CD8-positive, alpha-beta memory T cell (primary cell): ENCODE measurements around the gene AP1G2. TPM values are rescaled to one million over a fixed set of nuclear protein-coding genes. Genes with fewer than 3 reads are reported as not detected.
A peak's percentile ranks its signal among the peaks of the same experiment; 100 is the strongest.

Source experiments
- CTCF ChIA-PET: fragments of 350-600 bp; sonication (Branson Sonifier 250); formaldehyde crosslinking; loops from one replicate; lab custom pipeline; 2021; ENCODE audit warnings: antibody characterized with exemption; lab: Charles Lee
- POLR2A ChIA-PET: fragments of 350-600 bp; sonication (Branson Sonifier 250); formaldehyde crosslinking; loops from one replicate; lab custom pipeline; 2021; ENCODE audit warnings: antibody characterized with exemption; lab: Charles Lee
- DNase-seq, 5 donors: peaks; one replicate each; pipeline versions ENCODE4 v3.0.0 to v3.0.0-alpha.2; 2020 to 2022; ENCODE audit warnings: mixed read lengths in 1 of 5
- H3K27ac ChIP-seq: one replicate; pipeline ENCODE4 v1.7.0; 2013; ENCODE audit warnings: low read depth, mild to moderate bottlenecking, low read length, moderate library complexity
- H3K27me3 ChIP-seq: 2 replicates; pipeline ENCODE4 v1.7.0; 2013; ENCODE audit warnings: low read length, mild to moderate bottlenecking; ENCODE audit not compliant: insufficient read depth, poor library complexity, severe bottlenecking
- H3K36me3 ChIP-seq: 2 replicates; pipeline ENCODE4 v1.7.0; 2013; ENCODE audit warnings: mild to moderate bottlenecking, low read length, moderate library complexity; ENCODE audit not compliant: insufficient read depth
- H3K4me1 ChIP-seq: 2 replicates; pipeline ENCODE4 v1.7.0; 2013; ENCODE audit warnings: mild to moderate bottlenecking, low read length, moderate library complexity; ENCODE audit not compliant: insufficient read depth
- H3K4me3 ChIP-seq: 2 replicates; pipeline ENCODE4 v1.7.0; 2013; ENCODE audit warnings: mild to moderate bottlenecking, low read length
- H3K9me3 ChIP-seq: 2 replicates; pipeline ENCODE4 v1.7.0; 2013; ENCODE audit warnings: mild to moderate bottlenecking, low read length
- H3K27ac Mint-ChIP-seq, 8 donors: one replicate each; pipeline ENCODE4 v1.8.0; 2020 to 2021; ENCODE audit warnings: mixed read lengths in 8 of 8, mild to moderate bottlenecking in 6 of 8, inconsistent platforms in 3 of 8, moderate library complexity in 3 of 8
- H3K27me3 Mint-ChIP-seq, 2 donors: one replicate each; pipeline ENCODE4 v1.8.0; 2020 to 2021; ENCODE audit warnings: mixed read lengths in 2 of 2, mild to moderate bottlenecking in 1 of 2, moderate library complexity in 1 of 2
- H3K36me3 Mint-ChIP-seq, 3 donors: one replicate each; pipeline ENCODE4 v1.8.0; 2020 to 2021; ENCODE audit warnings: mixed read lengths in 3 of 3, inconsistent platforms in 1 of 3, mild to moderate bottlenecking in 1 of 3
- H3K4me1 Mint-ChIP-seq, 3 donors: one replicate each; pipeline ENCODE4 v1.8.0; 2020 to 2021; ENCODE audit warnings: mixed read lengths in 3 of 3, inconsistent platforms in 1 of 3, mild to moderate bottlenecking in 1 of 3
- H3K4me3 Mint-ChIP-seq, 7 donors: one replicate each; pipeline ENCODE4 v1.8.0; 2020 to 2021; ENCODE audit warnings: mixed read lengths in 7 of 7, mild to moderate bottlenecking in 6 of 7, moderate library complexity in 4 of 7, inconsistent platforms in 2 of 7
- H3K9me3 Mint-ChIP-seq, 5 donors: one replicate each; pipeline ENCODE4 v1.8.0; 2020 to 2022; ENCODE audit warnings: mixed read lengths in 5 of 5, mild to moderate bottlenecking in 3 of 5, moderate library complexity in 2 of 5, inconsistent platforms in 1 of 5
- polyA plus RNA-seq: library from polyadenylated mRNA; unstranded; fragments of 300-500 nt; fragmentation: Illumina TruSeq; gene quantifications from one replicate; pipeline ENCODE4 v1.2.3, GENCODE V29; 2021
- total RNA-seq, 2 experiments: library from RNA; stranded (reverse); gene quantifications; one replicate each; pipeline ENCODE4 v1.2.3, GENCODE V29; 2021

The AP1G2 gene
- total and polyA plus RNA-seq, 3 experiments from 2014 or later, result 80.8 to 154 (median 152) TPM

DNA sequence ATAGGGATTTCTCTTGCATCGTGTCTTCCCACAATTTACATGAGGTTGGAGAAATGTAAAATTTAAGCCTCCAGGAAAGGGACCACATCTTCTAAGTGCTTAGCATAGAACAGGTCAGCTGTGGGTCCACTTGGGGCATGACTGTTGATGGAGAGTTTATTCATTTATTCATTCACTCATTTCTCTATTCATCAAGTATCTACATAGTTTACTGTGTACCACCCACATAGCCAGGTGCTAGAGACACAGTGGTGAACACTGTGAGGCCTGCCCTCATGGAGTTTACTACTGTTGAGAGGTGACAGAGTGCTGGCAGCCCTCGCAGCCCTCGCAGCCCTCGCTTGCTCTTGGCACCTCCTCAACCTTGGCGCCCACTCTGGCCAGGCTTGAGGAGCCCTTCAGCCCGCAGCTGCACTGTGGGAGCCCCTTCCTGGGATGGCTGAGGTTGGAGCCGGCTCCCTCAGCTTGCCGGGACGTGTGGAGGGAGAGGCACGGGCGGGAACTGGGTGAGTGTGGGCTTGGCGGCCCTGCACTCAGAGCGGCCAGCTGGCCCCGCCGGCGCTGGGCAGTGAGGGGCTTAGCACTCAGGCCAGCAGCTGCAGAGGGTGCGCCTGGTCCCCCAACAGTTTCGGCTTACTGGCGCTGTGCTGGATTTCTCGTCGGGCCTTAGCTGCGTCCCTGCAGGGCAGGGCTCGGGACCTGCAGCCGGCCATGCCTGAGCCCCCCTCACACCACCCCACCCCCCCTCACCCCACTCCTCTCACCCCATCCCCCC, 12.7 kb upstream of the AP1G2 start:
- Histone ChIP-seq H3K4me1 (peaks cover 5% of the 10 kb centered on the region), H3K27ac (no peak overlapping the region), H3K36me3 (no peaks in the 10 kb centered on the region), H3K27me3 (peaks cover 16% of the 10 kb centered on the region), H3K4me3 (no peak overlapping the region), H3K9me3 (no peaks in the 10 kb centered on the region)
- no peak overlapping the region for H3K4me3 Mint-ChIP-seq
- CTCF ChIA-PET, result interaction anchor here (0.9 to 1.5 kb wide), 2 partner anchors 9 to 19 kb away, joined by 3 read pairs; no protein-coding TSS in a partner anchor
- H3K27me3 Mint-ChIP-seq, result peaks cover 28 to 54% of the 10 kb centered on the region in 2 donors
- no peak overlapping the region for H3K27ac Mint-ChIP-seq
- POLR2A ChIA-PET, result no interaction called here
- no peaks in the 10 kb centered on the region for H3K36me3 Mint-ChIP-seq
- DNase-seq, result no peak
- H3K9me3 Mint-ChIP-seq, result peaks cover 0 to 3% (median 0%) of the 10 kb centered on the region in 5 donors
- peaks cover 8 to 22% (median 11%) of the 10 kb centered on the region in 3 donors for H3K4me1 Mint-ChIP-seq

DNA sequence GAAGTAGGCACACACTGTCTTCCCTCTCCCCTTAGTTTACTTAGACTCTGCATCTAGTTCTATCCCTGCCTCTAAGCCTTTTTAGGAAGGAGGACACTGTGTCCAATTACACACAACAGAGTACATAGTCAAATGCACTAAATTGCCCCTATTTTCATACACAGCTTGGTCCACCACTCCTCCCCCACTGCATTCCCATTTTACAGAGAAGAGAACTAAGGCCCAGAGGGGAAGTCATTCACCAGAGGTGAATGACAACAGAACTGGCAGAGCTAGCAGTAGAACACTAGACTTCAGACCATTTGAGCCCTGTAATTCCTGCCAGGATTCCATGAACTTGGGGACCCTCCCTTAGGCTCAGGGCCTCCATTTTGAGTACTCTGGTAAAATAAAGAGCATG, 12.1 kb upstream of the AP1G2 start:
- Mint-ChIP-seq H3K36me3 (no peaks in the 10 kb centered on the region), H3K9me3 (peaks cover 0 to 3% (median 0%) of the 10 kb centered on the region in 5 donors), H3K27me3 (peaks cover 34 to 60% of the 10 kb centered on the region in 2 donors), H3K27ac (peak overlapping the region in 1 of 8 donors; percentile 56), H3K4me1 (peaks cover 8 to 25% (median 12%) of the 10 kb centered on the region in 3 donors), H3K4me3 (no peak overlapping the region)
- H3K4me1 ChIP-seq, result peaks cover 5% of the 10 kb centered on the region
- no peaks in the 10 kb centered on the region for H3K9me3 ChIP-seq
- CTCF ChIA-PET, result interaction anchor here (0.9 to 1.5 kb wide), 2 partner anchors 9 to 19 kb away, joined by 3 read pairs; no protein-coding TSS in a partner anchor
- no peak for DNase-seq
- H3K27me3 ChIP-seq, result peaks cover 18% of the 10 kb centered on the region
- no peak overlapping the region for H3K27ac ChIP-seq
- H3K4me3 ChIP-seq, result no peak overlapping the region
- H3K36me3 ChIP-seq, result no peaks in the 10 kb centered on the region
- POLR2A ChIA-PET, result no interaction called here

DNA sequence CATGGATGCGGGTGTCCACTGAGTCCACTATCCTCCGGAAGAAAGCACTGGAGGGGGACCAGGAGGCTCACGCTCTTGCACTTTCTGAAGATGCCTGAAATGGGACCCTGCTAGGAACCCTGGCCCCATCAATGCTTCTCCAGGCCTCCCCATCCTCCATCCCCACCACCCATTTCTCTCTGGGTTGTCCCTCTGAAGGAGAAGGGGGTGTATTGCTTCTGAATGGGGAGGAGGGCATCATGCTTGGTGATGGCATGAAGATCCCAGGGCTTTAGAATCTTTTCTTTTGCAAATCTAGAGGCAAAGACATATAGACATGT, 11.7 kb upstream of the AP1G2 start:
- Mint-ChIP-seq H3K27ac (no peak overlapping the region), H3K27me3 (peaks cover 37 to 63% of the 10 kb centered on the region in 2 donors), H3K4me3 (no peak overlapping the region), H3K4me1 (peaks cover 8 to 25% (median 12%) of the 10 kb centered on the region in 3 donors), H3K9me3 (peaks cover 0 to 3% (median 0%) of the 10 kb centered on the region in 5 donors), H3K36me3 (no peaks in the 10 kb centered on the region)
- CTCF ChIA-PET, result no interaction called here
- POLR2A ChIA-PET, result no interaction called here
- no peak for DNase-seq
- peaks cover 5% of the 10 kb centered on the region for H3K4me1 ChIP-seq
- H3K27ac ChIP-seq, result no peak overlapping the region
- peaks cover 18% of the 10 kb centered on the region for H3K27me3 ChIP-seq
- H3K9me3 ChIP-seq, result no peaks in the 10 kb centered on the region
- H3K4me3 ChIP-seq, result no peak overlapping the region
- no peaks in the 10 kb centered on the region for H3K36me3 ChIP-seq

DNA sequence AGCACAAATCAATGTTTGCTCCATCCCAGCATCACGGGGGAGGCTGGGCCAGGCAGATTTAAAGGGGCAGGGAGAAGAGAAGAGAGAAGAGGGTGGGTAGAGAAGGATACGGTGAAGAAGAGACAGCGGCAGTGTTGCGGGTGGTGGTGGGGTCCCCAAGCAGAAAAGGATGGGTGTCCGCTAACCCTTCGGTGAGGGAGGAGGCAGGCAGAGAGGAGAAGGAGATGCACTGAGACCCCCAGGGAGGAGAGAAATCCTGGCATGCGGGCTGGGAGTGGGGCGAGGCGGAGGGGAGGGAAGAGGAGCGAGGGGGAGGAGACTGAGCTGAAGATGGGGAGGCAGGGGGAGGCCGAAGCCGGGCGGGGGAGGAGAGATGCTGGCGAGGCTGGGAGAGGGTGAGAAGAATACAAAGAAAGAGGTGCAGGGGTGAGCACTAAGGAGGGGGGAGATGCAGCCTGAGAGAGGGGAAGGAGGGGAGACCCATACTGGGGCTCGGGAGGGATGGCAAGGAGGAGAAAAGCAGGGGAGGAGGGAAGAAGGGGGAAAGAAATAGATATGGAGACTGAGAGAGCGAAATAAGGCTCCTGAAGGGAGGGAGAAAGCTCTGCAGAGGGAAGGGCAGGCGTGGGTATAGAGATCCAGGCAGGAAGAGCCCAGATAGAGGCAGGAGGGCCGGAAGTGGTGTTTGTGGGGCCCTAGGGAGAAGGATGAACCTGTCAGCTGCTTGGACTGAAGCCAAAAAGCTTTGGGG, 11.1 kb upstream of the AP1G2 start, which contains the start of gene JPH4:
TSS of gene JPH4 (minus strand) at position 231 of the 751 bp plus-strand sequence. CDS start 1,337 bp downstream, outside the sequence.
- Histone ChIP-seq H3K9me3 (no peaks in the 10 kb centered on the region), H3K4me3 (no peak within 1 kb of the TSS), H3K27ac (no peak within 1 kb of the TSS), H3K36me3 (no peaks in the 10 kb centered on the region), H3K27me3 (peaks cover 18% of the 10 kb centered on the region), H3K4me1 (peaks cover 5% of the 10 kb centered on the region)
- POLR2A ChIA-PET, result no interaction called here
- Mint-ChIP-seq H3K27me3 (peaks cover 37 to 59% of the 10 kb centered on the region in 2 donors), H3K27ac (peak within 1 kb of the TSS in 1 of 8 donors; percentile 27), H3K4me1 (peaks cover 8 to 25% (median 12%) of the 10 kb centered on the region in 3 donors), H3K9me3 (peaks cover 0 to 3% (median 0%) of the 10 kb centered on the region in 5 donors), H3K4me3 (peak within 1 kb of the TSS in 3 of 7 donors; percentile 13 to 48 (median 48)), H3K36me3 (no peaks in the 10 kb centered on the region)
- no peak for DNase-seq
- CTCF ChIA-PET, result interaction anchor here (0.6 kb wide), 1 partner anchor 1114 kb away, joined by 3 read pairs; no protein-coding TSS in a partner anchor

DNA sequence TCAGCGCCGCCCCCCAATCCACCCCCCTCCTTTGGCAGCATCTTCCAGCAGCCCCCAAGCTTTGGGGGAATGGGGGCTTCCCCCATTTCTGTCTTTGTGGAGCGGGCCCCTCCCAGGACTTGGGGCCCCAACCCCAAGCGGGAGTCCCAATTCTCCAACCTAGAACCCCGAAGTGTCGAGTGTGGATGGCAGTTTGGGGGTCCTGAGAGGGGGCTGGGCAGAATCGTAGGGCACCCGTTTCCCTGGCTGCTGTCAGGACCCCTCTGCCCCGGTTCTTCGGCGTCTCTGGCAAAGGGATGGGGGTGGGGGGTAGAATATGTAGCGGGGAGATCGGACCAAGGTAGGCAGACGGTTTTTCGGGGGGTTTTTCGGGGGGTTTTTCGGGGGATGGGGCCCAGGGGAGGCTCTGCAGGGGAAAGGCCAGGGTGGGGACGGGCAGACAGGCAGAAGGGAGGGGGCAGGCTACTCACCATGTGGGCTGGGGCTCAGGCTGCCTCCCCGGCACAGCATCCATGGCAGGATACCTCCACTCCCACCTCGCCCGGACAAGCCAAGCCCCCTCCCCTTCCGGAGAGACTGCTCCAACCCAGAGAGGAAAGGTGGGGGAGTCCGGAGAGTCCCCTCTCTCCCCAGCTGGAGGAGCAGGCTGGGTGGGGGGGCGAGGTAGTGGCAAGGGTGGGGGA, 10.3 kb upstream of the AP1G2 start:
- H3K27ac Mint-ChIP-seq, result no peak overlapping the region
- POLR2A ChIA-PET, result no interaction called here
- no peak for DNase-seq
- H3K9me3 Mint-ChIP-seq, result peaks cover 0 to 3% (median 0%) of the 10 kb centered on the region in 5 donors
- Histone ChIP-seq H3K36me3 (no peaks in the 10 kb centered on the region), H3K4me3 (no peak overlapping the region), H3K27ac (no peak overlapping the region), H3K4me1 (peaks cover 5% of the 10 kb centered on the region), H3K9me3 (no peaks in the 10 kb centered on the region), H3K27me3 (peaks cover 18% of the 10 kb centered on the region)
- H3K36me3 Mint-ChIP-seq, result no peaks in the 10 kb centered on the region
- H3K4me1 Mint-ChIP-seq, result peaks cover 8 to 25% (median 12%) of the 10 kb centered on the region in 3 donors
- peak overlapping the region in 2 of 7 donors; percentile 13 to 48 for H3K4me3 Mint-ChIP-seq
- peaks cover 39 to 64% of the 10 kb centered on the region in 2 donors for H3K27me3 Mint-ChIP-seq
- CTCF ChIA-PET, result interaction anchor here (0.6 kb wide), 1 partner anchor 1115 kb away, joined by 3 read pairs; no protein-coding TSS in a partner anchor

DNA sequence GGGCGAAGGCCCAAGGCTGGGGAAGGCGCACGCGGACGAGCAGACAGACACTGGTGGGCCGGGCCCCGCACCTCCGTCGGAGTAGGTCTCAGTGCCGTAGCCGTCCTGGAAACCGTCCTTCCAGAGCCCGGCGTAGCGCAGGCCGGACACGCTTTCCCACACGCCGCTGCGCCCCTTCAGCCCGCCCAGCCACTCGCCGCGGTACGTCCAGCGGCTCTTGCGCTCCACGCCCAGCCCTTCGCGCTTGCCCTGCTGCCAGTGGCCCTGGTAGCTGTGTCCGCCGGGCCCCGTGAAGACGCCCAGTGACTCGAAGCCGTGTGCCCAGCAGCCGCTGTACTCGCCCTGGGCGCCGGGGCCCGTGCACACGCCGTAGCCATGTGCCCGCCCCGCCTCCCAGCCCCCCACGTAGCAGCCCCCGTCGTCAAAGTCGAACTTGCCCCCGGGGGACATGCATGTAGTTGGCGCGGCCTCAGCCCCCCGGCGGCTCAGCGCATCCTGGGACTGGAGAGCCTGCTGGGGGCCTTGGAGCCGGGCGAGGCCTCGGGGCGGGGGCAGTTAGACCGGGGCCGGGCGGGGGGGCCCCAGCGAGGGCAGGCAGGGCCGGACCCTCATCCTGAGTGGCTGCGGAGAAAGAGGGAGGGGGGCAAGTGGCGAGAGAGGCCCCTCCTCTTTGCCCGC, 9.6 kb upstream of the AP1G2 start:
- H3K4me1 Mint-ChIP-seq, result peaks cover 8 to 25% (median 12%) of the 10 kb centered on the region in 3 donors
- DNase-seq, result no peak
- Histone ChIP-seq H3K27me3 (peaks cover 18% of the 10 kb centered on the region), H3K4me3 (no peak overlapping the region), H3K36me3 (no peaks in the 10 kb centered on the region), H3K27ac (no peak overlapping the region), H3K4me1 (peaks cover 5% of the 10 kb centered on the region), H3K9me3 (no peaks in the 10 kb centered on the region)
- H3K27ac Mint-ChIP-seq, result peak overlapping the region in 2 of 8 donors; percentile 67 to 94
- ChIA-PET POLR2A (no interaction called here), CTCF (no interaction called here)
- H3K27me3 Mint-ChIP-seq, result peaks cover 39 to 65% of the 10 kb centered on the region in 2 donors
- peaks cover 0 to 3% (median 0%) of the 10 kb centered on the region in 3 donors for H3K36me3 Mint-ChIP-seq
- peak overlapping the region in 6 of 7 donors; percentile 11 to 82 (median 57) for H3K4me3 Mint-ChIP-seq
- peaks cover 0 to 3% (median 0%) of the 10 kb centered on the region in 5 donors for H3K9me3 Mint-ChIP-seq

DNA sequence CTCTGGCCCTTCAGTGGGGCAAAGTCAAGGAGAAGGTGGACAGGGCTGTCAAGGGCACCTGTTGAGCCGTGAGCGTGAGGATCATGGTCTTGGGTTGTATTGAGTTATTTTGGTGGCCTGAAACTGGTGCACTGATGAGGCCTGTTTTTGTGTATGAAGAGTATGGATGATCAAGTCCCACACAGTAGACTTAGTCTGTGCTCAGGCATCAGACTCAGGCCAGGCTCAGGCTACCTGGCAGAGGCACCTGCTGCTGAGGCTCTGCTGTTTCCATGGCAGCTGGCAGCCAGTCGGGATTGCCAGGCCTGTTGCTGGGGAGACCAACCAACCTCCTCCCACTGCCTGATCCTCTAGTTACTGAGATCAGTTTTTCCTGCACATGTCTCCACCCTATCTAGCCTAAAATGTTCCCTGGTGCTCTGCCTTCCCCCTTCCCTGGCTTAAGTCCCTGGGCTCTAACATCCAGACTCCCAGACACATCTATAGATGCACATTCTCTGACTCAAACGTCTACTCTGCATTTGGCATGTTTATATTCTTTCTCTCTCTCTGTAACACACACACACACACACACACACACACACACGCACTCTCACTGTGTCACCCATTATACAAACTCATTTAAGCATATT, 5.9 kb upstream of the AP1G2 start:
- CTCF ChIA-PET, result no interaction called here
- peaks cover 6% of the 10 kb centered on the region for H3K4me1 ChIP-seq
- peaks cover 24 to 47% of the 10 kb centered on the region in 2 donors for H3K27me3 Mint-ChIP-seq
- POLR2A ChIA-PET, result no interaction called here
- H3K27ac Mint-ChIP-seq, result no peak overlapping the region
- no peak overlapping the region for H3K4me3 ChIP-seq
- no peaks in the 10 kb centered on the region for H3K36me3 ChIP-seq
- no peaks in the 10 kb centered on the region for H3K9me3 ChIP-seq
- DNase-seq, result no peak
- H3K36me3 Mint-ChIP-seq, result peaks cover 0 to 3% (median 0%) of the 10 kb centered on the region in 3 donors
- H3K27ac ChIP-seq, result no peak overlapping the region
- H3K4me3 Mint-ChIP-seq, result peak overlapping the region in 1 of 7 donors; percentile 38
- H3K9me3 Mint-ChIP-seq, result peaks cover 0 to 2% (median 0%) of the 10 kb centered on the region in 5 donors
- H3K27me3 ChIP-seq, result peaks cover 17% of the 10 kb centered on the region
- H3K4me1 Mint-ChIP-seq, result peaks cover 15 to 24% (median 15%) of the 10 kb centered on the region in 3 donors
